Pancreas (tissue), 10 donors: ENCODE data around the gene SPATA12. TPM values are rescaled to one million over a fixed set of nuclear protein-coding genes. Genes with fewer than 3 reads are reported as not detected.

Source experiments
- ATAC-seq, 4 donors: fragments of 200-7000 bp; cut with Tn5 transposase; one replicate each; pipeline versions ENCODE4 v1.8.0 to v1.9.1; 2020; ENCODE audit warnings: mild to moderate bottlenecking in 4 of 4, moderate library complexity in 4 of 4
- DNase-seq, 6 donors: peaks; one replicate each; pipeline ENCODE4 v3.0.0-alpha.2; 2020
- FAIRE-seq: peaks from 2 replicates; lab custom pipeline; 2012; peaks lifted over from hg19 to GRCh38; lab: Jason Lieb, UNC
- H3K27ac ChIP-seq, 4 donors: fragments of 200-600 bp; sonication (generic); 1 replicate in 3 of 4; 2 replicates in 1 of 4; pipeline versions ENCODE4 v1.5.0 to v1.8.0; 2020
- H3K27me3 ChIP-seq, 4 donors: fragments of 200-600 bp; one replicate each; pipeline ENCODE4 v1.8.0; 2021
- H3K36me3 ChIP-seq, 3 donors: fragments of 200-600 bp; sonication (generic) in 1 of 3; one replicate each; pipeline versions ENCODE4 v1.5.0 to v1.8.0; 2020 to 2021
- H3K4me1 ChIP-seq, 3 donors: fragments of 200-600 bp; one replicate each; pipeline ENCODE4 v1.8.0; 2021
- H3K4me3 ChIP-seq, 4 donors: fragments of 200-600 bp; sonication (generic) in 2 of 4; one replicate each; pipeline versions ENCODE4 v1.5.0 to v1.8.0; 2020 to 2021
- H3K9me3 ChIP-seq, 4 donors: fragments of 200-600 bp; one replicate each; pipeline ENCODE4 v1.8.0; 2021
- WGBS, 2 donors: extraction: QIAGEN DNeasy Blood & Tissue Kit; methylation state at CpG; one replicate each; pipeline ENCODE4 v1.1.7; 2013; 5-methylcytosine and 5-hydroxymethylcytosine counted together
- intact Hi-C, 3 donors: fragments of 100-400 bp; cut with DNase I; formaldehyde crosslinking; loops; one replicate each; pipeline versions ENCODE4 v1.11.1 to v1.14.2; 2022
- polyA plus RNA-seq, 2 donors: library from polyadenylated mRNA; stranded (reverse); fragments of 200-250 nt; gene quantifications; one replicate each; pipeline ENCODE4 v1.2.3, GENCODE V29; 2013
- total RNA-seq, 6 donors: library from RNA; stranded (reverse); fragmentation: NEBNext Ultra II Directional in 4 of 6; extraction: Animal tissue kit (Norgen Biotek cat#: 25700) in 4 of 6; gene quantifications; one replicate each; pipeline versions ENCODE4 v1.2.1 to v1.2.4, GENCODE V29; 2021 to 2023
- TF ChIP-seq, protein P1 (sequence below), 4 donors: fragments of 200-600 bp; sonication (generic) in 3 of 4; IDR thresholded peaks; one replicate each; pipeline versions ENCODE4 v1.5.0 to v1.8.0; 2021; ENCODE audit warnings: antibody characterized with exemption in 4 of 4
- donor health status: healthy with polysubstance abuse.
- donor health status: DM: no; HTN: no; CAD: no; lungs with moderate emphysema.
- donor health status: DM: no; HTN: no; CAD: no.
- donor health status: control.
- donor health status: control.
- donor health status: Bipolar disorder and iron deficiency.
- donor health status: DM: yes; HTN: yes; CAD: no.
- donor health status: DM: no; HTN: no; CAD: no.
- donor health status: DM: no; HTN: no; CAD: no.
- donor health status: DM: yes; HTN: yes; CAD: no.

SPATA12 gene
- total and polyA plus RNA-seq, 8 donors = 0.06 to 0.12 TPM; not detected in 6

DNA sequence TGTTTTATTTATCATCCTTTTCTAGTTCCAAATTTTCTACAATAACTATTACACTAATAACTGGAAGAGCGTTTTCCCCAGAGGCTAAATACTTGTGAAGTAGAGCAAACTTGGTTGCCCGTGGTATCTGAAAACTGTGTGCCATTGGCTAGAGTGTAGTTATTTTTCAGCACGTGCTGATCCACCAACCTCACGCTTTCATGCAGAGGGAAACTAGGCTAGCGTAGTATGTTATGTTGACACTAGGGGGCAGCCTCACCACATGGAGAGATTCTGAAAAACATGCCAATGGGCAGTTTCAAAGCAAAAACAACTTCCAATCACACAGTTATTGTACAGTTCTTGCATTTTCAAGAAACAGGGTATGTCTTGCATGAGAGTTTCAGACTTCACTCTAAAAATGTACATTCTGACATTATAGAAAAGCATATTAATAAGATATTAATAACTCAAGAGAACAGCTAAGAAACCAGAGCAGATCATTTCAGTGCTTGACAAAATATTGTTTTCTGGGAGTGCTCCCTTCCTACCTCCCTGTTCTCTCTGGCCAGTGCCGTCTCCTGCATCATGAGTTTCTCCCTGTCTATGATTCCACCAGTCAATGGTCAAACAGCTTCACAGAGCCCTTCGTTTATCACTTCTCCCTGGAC lies 39.7 kb downstream of the SPATA12 start:
- Histone ChIP-seq H3K4me1 (no peaks in the 10 kb centered on the region), H3K9me3 (no peaks in the 10 kb centered on the region), H3K27ac (no peak overlapping the region), H3K27me3 (no peaks in the 10 kb centered on the region), H3K36me3 (no peaks in the 10 kb centered on the region), H3K4me3 (no peak overlapping the region)
- TF ChIP-seq, protein P1, sequence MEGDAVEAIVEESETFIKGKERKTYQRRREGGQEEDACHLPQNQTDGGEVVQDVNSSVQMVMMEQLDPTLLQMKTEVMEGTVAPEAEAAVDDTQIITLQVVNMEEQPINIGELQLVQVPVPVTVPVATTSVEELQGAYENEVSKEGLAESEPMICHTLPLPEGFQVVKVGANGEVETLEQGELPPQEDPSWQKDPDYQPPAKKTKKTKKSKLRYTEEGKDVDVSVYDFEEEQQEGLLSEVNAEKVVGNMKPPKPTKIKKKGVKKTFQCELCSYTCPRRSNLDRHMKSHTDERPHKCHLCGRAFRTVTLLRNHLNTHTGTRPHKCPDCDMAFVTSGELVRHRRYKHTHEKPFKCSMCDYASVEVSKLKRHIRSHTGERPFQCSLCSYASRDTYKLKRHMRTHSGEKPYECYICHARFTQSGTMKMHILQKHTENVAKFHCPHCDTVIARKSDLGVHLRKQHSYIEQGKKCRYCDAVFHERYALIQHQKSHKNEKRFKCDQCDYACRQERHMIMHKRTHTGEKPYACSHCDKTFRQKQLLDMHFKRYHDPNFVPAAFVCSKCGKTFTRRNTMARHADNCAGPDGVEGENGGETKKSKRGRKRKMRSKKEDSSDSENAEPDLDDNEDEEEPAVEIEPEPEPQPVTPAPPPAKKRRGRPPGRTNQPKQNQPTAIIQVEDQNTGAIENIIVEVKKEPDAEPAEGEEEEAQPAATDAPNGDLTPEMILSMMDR (IDR thresholded peaks at IDR 0.05) = peak; percentile 74 to 89 (median 82)
- FAIRE-seq (peak; percentile 84), ATAC-seq (peak; percentile 80 to 99 (median 94)), DNase-seq (peak in 4 of 6 donors; percentile 40 to 78 (median 46))
- 9 to 10% methylated on average over 7 of the region's 7 CpGs for WGBS, 2 donors
- intact Hi-C loops = loop anchor here in 1 of 3 donors (10.0 kb wide), 1 partner anchor 125 kb away; the partner anchor contains the start of gene APPL1

DNA sequence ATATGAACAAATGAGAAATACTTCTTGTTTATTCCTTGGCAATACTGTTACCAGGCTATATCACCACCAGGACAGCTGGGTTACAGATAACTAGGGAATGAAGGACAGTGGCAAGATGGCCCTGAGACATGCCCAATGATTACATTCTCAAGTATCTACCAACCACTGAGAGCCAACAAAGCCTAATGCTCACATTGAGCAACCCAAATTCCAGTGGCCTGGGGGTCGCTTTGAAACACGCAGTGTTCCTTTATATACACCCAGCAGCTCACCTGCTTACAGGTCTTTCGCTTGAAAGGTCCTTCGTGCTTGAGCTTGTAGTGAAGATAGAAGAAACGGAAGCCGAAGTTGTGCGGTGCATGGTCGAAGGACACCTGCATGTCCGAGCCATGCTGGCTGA lies 45.1 kb downstream of the SPATA12 start:
- no peak for DNase-seq
- H3K36me3 ChIP-seq = no peaks in the 10 kb centered on the region
- no peak overlapping the region for H3K4me3 ChIP-seq
- intact Hi-C loops = loop anchor here in 1 of 3 donors (10.0 kb wide), 1 partner anchor 119 kb away; the partner anchor contains the start of gene APPL1
- ATAC-seq = no peak
- no peaks in the 10 kb centered on the region for H3K4me1 ChIP-seq
- no peaks in the 10 kb centered on the region for H3K9me3 ChIP-seq
- H3K27me3 ChIP-seq = no peaks in the 10 kb centered on the region
- 92 to 93% methylated on average over 9 of the region's 9 CpGs for WGBS, 2 donors
- TF ChIP-seq, protein P1 (IDR thresholded peaks at IDR 0.05) = no peak
- no peak overlapping the region for H3K27ac ChIP-seq
- no peak for FAIRE-seq

DNA sequence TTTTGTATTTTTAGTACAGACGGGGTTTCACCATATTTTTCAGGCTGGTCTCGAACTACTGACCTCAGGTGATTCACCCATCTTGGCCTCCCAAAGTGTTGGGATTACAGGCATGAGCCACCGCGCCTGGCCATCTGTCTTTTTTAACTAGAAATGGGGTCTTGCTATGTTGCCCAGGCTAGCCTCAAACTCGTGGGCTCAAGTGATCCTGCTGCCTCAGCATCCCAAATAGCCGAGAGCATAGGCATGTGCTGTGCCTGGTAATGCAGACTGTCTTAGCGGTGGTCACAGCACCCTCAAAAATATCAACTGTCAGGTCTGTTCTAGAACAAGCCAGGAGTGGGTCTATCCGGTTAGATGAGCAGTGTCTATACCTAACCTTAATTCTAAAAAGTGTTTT lies 48.2 kb downstream of the SPATA12 start:
- ATAC-seq (no peak), DNase-seq (no peak), FAIRE-seq (no peak)
- Histone ChIP-seq H3K9me3 (no peaks in the 10 kb centered on the region), H3K4me1 (no peaks in the 10 kb centered on the region), H3K27ac (no peak overlapping the region), H3K4me3 (no peak overlapping the region), H3K27me3 (no peaks in the 10 kb centered on the region), H3K36me3 (no peaks in the 10 kb centered on the region)
- 93% methylated on average over 8 of the region's 8 CpGs for WGBS, 2 donors
- intact Hi-C loops = loop anchor here in 1 of 3 donors (10.0 kb wide), 1 partner anchor 116 kb away; the partner anchor contains the start of gene APPL1
- TF ChIP-seq, protein P1 (IDR thresholded peaks at IDR 0.05) = no peak

DNA sequence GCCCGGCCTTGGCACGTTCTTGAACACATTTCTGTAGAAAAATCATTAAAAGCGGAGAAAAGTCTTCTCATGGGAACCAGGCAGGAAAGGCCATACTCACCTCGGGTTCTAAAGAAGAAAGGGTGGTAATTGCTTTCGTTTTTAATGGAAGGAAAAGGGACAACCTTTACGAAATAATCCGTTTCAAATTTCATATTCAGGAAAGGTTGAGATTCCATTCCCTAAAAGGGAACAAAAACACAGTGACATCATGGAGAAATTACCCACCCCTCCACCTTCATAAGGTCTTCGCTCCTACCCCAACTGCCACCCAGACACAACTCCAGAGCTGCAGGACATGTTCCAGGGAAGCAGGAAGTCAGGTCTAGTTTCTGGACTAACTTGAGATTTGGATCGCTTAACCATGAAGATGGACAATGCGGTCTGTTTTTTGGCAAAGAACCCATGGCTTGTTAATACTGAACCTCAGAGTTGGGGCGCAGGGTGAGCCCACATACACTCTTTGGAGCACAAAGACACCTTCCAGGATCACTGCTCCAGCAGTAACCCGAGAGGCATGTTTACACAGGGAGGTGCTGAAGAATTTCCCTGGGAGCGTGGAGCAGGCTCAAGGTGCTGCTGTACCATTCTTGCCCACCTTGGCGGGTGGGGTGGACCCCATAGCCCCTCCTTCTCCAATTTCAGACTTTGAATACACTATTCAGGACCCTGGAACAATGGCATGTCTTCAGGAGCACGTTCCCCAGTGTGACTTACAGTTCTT lies 49.2 kb downstream of the SPATA12 start:
- ATAC-seq = no peak
- no peak for FAIRE-seq
- H3K9me3 ChIP-seq = no peaks in the 10 kb centered on the region
- TF ChIP-seq, protein P1 (IDR thresholded peaks at IDR 0.05) = no peak
- DNase-seq = no peak
- WGBS, 2 donors = 76 to 79% methylated on average over 15 of the region's 15 CpGs
- H3K4me3 ChIP-seq = no peak overlapping the region
- intact Hi-C loops = loop anchor here in 1 of 3 donors (10.0 kb wide), 1 partner anchor 115 kb away; the partner anchor contains the start of gene APPL1
- no peaks in the 10 kb centered on the region for H3K4me1 ChIP-seq
- H3K27me3 ChIP-seq = no peaks in the 10 kb centered on the region
- no peaks in the 10 kb centered on the region for H3K36me3 ChIP-seq
- H3K27ac ChIP-seq = no peak overlapping the region
